Testis (tissue), 2 donors: ENCODE results near the gene MINK1.

Source experiments
- CTCF ChIP-seq, 3 experiments: fragments of 450-650 bp in 2 of 3; fragments of 200-600 bp in 1 of 3; sonication (generic) in 1 of 3; IDR thresholded peaks; one replicate each; pipeline ENCODE4 v1.5.1; 2016 to 2019; ENCODE audit warnings: antibody characterized with exemption in 3 of 3, mild to moderate bottlenecking in 2 of 3, moderate library complexity in 1 of 3
- POLR2A ChIP-seq: fragments of 450-650 bp; IDR thresholded peaks from one replicate; pipeline ENCODE4 v1.6.1; 2017; ENCODE audit warnings: antibody characterized with exemption, mild to moderate bottlenecking, moderate library complexity

GRCh38 chr17:4919511-4920047 is 86.4 kb downstream of the MINK1 start:
- TF ChIP-seq POLR2A (no peak), CTCF (IDR thresholded peaks at IDR 0.05) (no peak)
